ENCODE data around the gene HAO1. TPM values are rescaled to one million over a fixed set of nuclear protein-coding genes. Genes with fewer than 3 reads are reported as not detected.

Gene HAO1
- total RNA-seq, 2 donors from 2014 or later, result not detected

DNA sequence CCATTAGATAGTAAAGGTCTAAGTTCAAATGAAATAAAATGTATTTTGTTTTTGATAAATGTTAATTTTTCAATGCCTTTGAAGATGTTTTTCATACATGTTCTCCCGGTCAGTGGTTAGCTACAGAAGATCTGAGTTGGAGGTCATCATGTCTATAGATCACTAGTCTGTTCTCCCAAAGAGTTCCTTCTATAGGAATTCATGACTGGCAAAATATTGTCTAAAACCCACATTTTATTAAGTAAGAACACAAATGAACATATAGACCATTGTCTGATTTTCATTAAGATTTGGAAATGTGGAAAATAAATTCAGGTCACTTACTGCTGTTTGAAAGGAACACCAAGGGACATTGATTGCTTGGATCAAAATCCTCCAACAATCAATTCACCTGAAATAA lies 23.6 kb downstream of the HAO1 start:
- Histone ChIP-seq H3K27ac (no peak overlapping the region), H3K36me3 (no peaks in the 10 kb centered on the region), H3K27me3 (replicated peaks; ENCODE audit: insufficient read depth) (no peaks in the 10 kb centered on the region), H3K9me3 (no peaks in the 10 kb centered on the region), H3K4me3 (no peak overlapping the region), H3K4me1 (replicated peaks) (no peaks in the 10 kb centered on the region)
- TF ChIP-seq, protein P1, sequence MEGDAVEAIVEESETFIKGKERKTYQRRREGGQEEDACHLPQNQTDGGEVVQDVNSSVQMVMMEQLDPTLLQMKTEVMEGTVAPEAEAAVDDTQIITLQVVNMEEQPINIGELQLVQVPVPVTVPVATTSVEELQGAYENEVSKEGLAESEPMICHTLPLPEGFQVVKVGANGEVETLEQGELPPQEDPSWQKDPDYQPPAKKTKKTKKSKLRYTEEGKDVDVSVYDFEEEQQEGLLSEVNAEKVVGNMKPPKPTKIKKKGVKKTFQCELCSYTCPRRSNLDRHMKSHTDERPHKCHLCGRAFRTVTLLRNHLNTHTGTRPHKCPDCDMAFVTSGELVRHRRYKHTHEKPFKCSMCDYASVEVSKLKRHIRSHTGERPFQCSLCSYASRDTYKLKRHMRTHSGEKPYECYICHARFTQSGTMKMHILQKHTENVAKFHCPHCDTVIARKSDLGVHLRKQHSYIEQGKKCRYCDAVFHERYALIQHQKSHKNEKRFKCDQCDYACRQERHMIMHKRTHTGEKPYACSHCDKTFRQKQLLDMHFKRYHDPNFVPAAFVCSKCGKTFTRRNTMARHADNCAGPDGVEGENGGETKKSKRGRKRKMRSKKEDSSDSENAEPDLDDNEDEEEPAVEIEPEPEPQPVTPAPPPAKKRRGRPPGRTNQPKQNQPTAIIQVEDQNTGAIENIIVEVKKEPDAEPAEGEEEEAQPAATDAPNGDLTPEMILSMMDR (IDR thresholded peaks at IDR 0.05), result no peak
- TF ChIP-seq POLR2AphosphoS5 (IDR thresholded peaks at IDR 0.05) (no peak), POLR2A (IDR thresholded peaks at IDR 0.05) (no peak)
- no peak for DNase-seq (ENCODE audit: low spot score)
- intact Hi-C loops (cut with DNase I), result no loop called here
- 100% methylated on average over 1 of the region's 1 CpG for WGBS

- Histone ChIP-seq H3K27ac (no peak overlapping the region), H3K9me3 (no peaks in the 10 kb centered on the region), H3K4me3 (no peak overlapping the region), H3K36me3 (no peaks in the 10 kb centered on the region), H3K4me1 (replicated peaks) (no peaks in the 10 kb centered on the region), H3K27me3 (replicated peaks; ENCODE audit: insufficient read depth) (no peaks in the 10 kb centered on the region)
- intact Hi-C loops (cut with DNase I), result no loop called here
- TF ChIP-seq POLR2A (IDR thresholded peaks at IDR 0.05) (no peak), POLR2AphosphoS5 (IDR thresholded peaks at IDR 0.05) (no peak)
- TF ChIP-seq, protein P1 (IDR thresholded peaks at IDR 0.05), result no peak
- 32% methylated on average over 3 of the region's 3 CpGs for WGBS
- DNase-seq (ENCODE audit: low spot score), result no peak
Measured at GRCh38 chr20:7912551-7912950, 27.7 kb downstream of the HAO1 start.

DNA sequence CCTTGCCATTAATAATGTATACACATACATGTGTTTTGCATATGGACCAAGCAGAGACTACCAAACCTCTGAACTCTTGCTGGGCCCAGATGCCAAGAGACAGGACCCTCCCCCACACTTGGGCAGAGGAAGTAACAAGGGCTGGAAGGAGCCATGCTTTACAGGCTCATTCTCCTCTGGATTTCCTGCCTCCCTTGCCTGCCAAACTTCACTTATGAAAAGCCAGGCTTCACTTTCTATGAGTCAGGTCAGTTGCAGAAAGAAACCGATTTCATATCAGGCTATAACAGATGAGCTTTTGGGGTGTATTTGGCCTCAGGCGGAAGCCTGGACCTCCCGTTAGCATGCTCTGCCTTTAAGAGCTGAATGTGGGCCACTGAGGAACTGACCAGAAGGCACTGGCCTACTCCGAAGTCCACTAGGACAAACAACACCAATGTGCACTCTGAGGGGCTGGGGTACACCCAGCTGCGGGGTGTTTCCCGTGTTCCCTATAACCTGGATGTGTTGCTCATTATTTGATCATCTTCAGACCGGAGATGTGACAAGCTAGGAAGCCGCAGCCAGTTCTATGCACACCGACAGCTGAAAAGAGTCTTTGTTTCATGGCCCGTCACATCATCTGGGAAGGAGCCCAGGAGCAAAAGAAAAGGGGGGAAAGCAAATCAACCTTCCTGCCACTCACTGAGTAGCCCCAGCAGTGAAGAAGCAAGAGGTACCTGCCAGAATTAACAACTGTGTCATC lies 28.5 kb downstream of the HAO1 start:
- intact Hi-C loops (cut with DNase I), result no loop called here
- no peak for DNase-seq (ENCODE audit: low spot score)
- Histone ChIP-seq H3K4me1 (replicated peaks) (no peaks in the 10 kb centered on the region), H3K27me3 (replicated peaks; ENCODE audit: insufficient read depth) (no peaks in the 10 kb centered on the region), H3K27ac (no peak overlapping the region), H3K9me3 (no peaks in the 10 kb centered on the region), H3K4me3 (no peak overlapping the region), H3K36me3 (no peaks in the 10 kb centered on the region)
- no peak for TF ChIP-seq POLR2A (IDR thresholded peaks at IDR 0.05)
- TF ChIP-seq POLR2AphosphoS5 (IDR thresholded peaks at IDR 0.05), result no peak
- TF ChIP-seq, protein P1 (IDR thresholded peaks at IDR 0.05), result no peak
- WGBS, result 40% methylated on average over 10 of the region's 10 CpGs

GRCh38 chr20:7908905-7909304 lies 31.4 kb downstream of the HAO1 start:
- H3K36me3 ChIP-seq, result no peaks in the 10 kb centered on the region
- H3K27ac ChIP-seq, result no peak overlapping the region
- 54% methylated on average over 4 of the region's 4 CpGs for WGBS
- H3K9me3 ChIP-seq, result no peaks in the 10 kb centered on the region
- H3K27me3 ChIP-seq (replicated peaks; ENCODE audit: insufficient read depth), result no peaks in the 10 kb centered on the region
- no peaks in the 10 kb centered on the region for H3K4me1 ChIP-seq (replicated peaks)
- DNase-seq (ENCODE audit: low spot score), result no peak
- H3K4me3 ChIP-seq, result no peak overlapping the region
- TF ChIP-seq, protein P1 (IDR thresholded peaks at IDR 0.05), result no peak
- TF ChIP-seq POLR2AphosphoS5 (IDR thresholded peaks at IDR 0.05), result no peak
- intact Hi-C loops (cut with DNase I), result no loop called here

DNA sequence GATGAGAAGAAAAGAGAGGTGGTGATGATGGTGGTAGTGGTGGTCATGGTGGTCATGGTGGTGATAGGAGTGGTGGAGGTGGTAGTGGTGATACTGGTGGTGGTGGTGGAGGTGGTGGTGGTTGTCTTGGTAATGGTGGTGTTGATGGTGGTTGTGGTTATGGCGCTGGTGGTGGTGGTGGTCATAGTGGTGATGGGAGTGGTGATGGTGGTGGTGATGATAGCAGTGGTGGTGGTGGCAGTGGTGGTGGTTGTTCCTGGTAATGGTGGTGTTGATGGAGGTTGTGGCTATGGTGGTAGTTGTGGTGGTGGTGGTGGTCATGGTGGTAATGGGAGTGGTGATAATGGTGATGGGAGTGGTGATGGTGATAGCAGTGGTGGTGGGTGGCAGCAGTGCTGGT lies 36.8 kb downstream of the HAO1 start:
- Histone ChIP-seq H3K4me3 (no peak overlapping the region), H3K27me3 (replicated peaks; ENCODE audit: insufficient read depth) (no peaks in the 10 kb centered on the region), H3K27ac (no peak overlapping the region), H3K9me3 (no peaks in the 10 kb centered on the region), H3K4me1 (replicated peaks) (no peaks in the 10 kb centered on the region), H3K36me3 (no peaks in the 10 kb centered on the region)
- no peak for DNase-seq (ENCODE audit: low spot score)
- TF ChIP-seq POLR2A (IDR thresholded peaks at IDR 0.05) (no peak), POLR2AphosphoS5 (IDR thresholded peaks at IDR 0.05) (no peak)
- TF ChIP-seq, protein P1 (IDR thresholded peaks at IDR 0.05), result no peak
- WGBS, result 93% methylated on average over 1 of the region's 1 CpG
- intact Hi-C loops (cut with DNase I), result no loop called here
